Mucosa of gallbladder (tissue), 1 donor: Measurements from ENCODE around the gene UBAC1. TPM values are rescaled to one million over a fixed set of nuclear protein-coding genes. Genes with fewer than 3 reads are reported as not detected.

Source experiments
- DNase-seq: peaks from one replicate; pipeline ENCODE4 v3.0.0-alpha.2; 2020; ENCODE audit warnings: low spot score
- total RNA-seq: library from RNA; stranded (reverse); gene quantifications from one replicate; pipeline ENCODE4 v1.2.1, GENCODE V29; 2021
- donor health status: DM: no; HTN: no; CAD: no.

Gene UBAC1, protein sequence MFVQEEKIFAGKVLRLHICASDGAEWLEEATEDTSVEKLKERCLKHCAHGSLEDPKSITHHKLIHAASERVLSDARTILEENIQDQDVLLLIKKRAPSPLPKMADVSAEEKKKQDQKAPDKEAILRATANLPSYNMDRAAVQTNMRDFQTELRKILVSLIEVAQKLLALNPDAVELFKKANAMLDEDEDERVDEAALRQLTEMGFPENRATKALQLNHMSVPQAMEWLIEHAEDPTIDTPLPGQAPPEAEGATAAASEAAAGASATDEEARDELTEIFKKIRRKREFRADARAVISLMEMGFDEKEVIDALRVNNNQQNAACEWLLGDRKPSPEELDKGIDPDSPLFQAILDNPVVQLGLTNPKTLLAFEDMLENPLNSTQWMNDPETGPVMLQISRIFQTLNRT
- 35.0 TPM for total RNA-seq

- peak; percentile 96 for DNase-seq
These were observed at the start of gene UBAC1 for GRCh38 chr9:135961277-135961715. Gene UBAC1, minus strand, starts transcription at chr9:135961373. Its CDS starts 211 bp downstream, at chr9:135961162.

GRCh38 chr9:136010615-136011361, 49.6 kb upstream of the UBAC1 start:
- DNase-seq = no peak

- DNase-seq = no peak
These were observed 49.0 kb upstream of the UBAC1 start for GRCh38 chr9:136010176-136010575.

GRCh38 chr9:136009516-136009915, 48.3 kb upstream of the UBAC1 start:
- no peak for DNase-seq

GRCh38 chr9:136008693-136008997, 47.5 kb upstream of the UBAC1 start:
- DNase-seq = no peak

DNA sequence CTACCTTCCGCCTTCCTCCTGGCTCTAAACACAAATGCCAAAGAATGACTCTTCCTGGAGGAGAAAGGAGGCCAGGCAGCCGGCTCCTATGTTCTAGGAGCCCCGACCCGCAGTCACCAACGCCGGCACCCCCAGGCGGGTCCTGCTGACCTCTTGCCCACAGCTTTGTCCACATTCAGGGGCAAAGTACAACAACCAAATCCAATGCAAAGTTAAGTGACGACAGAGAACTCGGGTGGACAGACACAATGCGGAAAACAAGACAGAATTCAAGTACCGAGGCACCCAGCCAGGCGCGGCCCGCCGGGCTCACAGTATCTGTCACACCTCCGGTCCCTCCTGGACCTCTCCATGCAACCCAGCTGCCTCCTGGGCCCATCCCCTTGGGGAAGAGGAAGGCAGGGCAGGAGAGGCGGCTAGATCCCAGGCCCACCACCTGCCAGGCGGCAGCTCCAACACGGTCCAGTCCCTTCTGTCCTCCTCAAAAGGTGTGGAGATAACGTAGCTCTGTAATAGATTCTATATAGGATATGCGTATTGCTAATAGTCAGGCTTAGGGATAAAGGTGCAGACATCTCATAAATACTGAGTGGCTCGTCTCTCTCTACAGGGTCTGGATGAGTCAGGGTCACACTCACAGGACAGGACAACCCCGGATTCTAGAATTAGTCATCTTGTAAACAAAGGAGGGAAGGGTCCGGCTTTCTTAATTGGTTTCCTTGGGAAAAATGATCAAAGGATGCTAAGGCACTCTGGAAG, 46.9 kb upstream of the UBAC1 start:
- no peak for DNase-seq

DNA sequence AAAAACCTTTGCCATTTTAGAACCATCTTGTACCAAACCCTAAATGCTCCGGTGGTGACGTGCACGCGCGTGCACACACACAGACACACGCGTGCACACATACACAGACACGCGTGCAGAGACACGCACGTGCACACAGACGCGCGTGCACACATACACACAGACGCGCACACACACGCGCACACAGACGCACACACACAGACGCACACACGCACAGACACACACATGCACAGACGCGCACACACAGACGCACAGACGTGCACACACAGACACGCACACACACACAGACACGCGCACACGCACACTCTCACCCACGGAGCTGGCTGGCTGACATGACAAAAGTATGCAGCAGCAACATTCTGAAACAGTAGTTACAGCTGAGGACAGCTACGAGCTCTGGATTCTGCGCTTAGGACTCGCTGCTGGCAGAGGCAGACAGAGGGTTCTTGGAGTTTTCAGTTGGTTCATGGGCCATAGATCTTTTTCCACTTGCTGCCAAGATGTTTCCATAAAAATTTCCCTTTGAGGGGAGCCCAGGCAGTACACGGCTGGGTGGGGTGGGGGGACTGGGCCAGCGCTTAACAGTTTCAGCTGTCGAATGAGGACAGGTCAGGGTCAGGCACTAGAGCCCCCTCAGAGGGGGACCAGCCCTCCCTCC, 46.2 kb upstream of the UBAC1 start:
- DNase-seq = no peak

GRCh38 chr9:136006169-136006568, 45.0 kb upstream of the UBAC1 start:
- no peak for DNase-seq

DNA sequence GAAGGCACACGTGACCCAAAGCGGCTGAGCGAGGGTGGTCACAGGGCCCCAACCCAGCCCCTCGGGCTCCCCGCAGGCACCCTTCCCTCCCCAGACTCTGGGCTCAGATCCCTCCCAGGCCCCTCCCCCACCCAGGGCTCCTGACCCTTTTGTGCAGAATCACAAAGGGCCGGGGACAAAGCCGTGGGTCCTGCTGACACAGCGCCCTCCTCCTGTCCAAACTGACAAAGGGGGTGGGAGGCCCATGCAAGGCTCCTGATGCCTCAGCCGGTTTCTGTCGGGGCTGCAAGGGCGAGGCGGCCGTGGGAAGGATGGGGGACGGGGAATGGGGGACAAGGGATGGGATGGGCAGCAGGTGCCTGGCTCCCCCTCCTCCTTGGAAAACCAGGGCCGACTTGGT, 43.5 kb upstream of the UBAC1 start:
- DNase-seq = no peak

DNA sequence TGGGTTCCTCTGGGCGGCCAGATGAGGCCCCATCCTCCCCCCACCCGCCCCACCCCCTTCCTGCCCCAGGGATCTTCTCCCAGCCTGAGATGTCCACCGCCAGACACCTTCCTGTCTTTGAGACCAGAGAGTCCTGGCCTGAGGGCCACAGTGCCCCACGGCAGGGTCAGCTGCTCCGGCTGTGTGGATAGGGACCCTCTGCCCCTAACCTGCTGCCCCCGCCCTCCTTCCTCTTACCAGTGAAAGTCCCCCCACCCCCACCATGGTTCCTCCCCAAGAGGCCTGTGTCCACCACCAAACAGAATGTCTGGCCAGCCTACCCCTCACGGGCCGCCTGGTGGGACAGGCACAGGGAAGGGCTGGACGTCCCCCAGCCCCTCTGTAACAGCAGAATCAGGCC, 43.0 kb upstream of the UBAC1 start:
- no peak for DNase-seq

- DNase-seq = no peak
These were observed 42.4 kb upstream of the UBAC1 start for GRCh38 chr9:136003411-136004218.

- DNase-seq = no peak
These were observed 41.7 kb upstream of the UBAC1 start for GRCh38 chr9:136002881-136003280.

- no peak for DNase-seq
These were observed 41.0 kb upstream of the UBAC1 start for GRCh38 chr9:136002215-136002614.

- no peak for DNase-seq
These were observed 40.1 kb upstream of the UBAC1 start for GRCh38 chr9:136001231-136001630.

GRCh38 chr9:135998410-135999071, 37.4 kb upstream of the UBAC1 start:
- no peak for DNase-seq

DNA sequence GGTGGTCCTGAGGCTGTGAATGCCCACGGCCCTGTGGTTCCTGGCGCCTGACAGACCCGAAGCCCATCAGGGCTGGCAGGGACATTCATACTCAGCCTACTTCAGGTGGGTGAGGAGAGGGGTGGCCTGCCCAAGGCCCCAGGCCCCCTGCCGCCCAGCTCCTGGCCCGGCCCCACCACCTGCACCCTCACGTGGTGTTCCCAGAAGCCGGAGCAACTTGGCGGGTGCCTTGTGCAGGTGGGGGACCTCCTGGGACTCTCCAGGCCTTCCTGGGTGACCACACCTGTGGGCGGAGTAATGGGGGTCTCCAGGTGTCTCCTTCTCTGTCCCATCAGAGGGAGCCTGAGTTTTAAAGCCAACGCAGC, 36.8 kb upstream of the UBAC1 start:
- no peak for DNase-seq

- no peak for DNase-seq
These were observed 36.2 kb upstream of the UBAC1 start for GRCh38 chr9:135997090-135998015.

DNA sequence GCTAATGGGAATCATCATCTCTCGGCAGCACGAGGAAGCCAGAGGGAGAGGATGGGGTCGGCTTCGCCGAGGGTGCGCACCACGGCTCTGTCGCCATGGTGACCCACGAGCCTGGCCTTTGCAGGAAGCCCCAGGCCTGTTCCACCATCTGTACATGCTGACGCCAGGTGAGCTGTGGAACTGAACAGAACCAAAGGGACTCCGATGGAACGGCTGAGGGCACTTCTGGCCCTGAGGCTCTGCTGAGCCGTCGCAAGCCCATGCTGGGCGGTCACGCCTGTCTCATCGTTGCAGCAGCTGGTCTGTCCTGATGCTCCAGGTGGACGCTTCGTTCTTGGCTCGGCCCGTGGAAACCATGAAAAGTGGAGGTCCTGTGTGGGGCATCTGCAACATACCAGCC, 34.6 kb upstream of the UBAC1 start:
- no peak for DNase-seq

DNA sequence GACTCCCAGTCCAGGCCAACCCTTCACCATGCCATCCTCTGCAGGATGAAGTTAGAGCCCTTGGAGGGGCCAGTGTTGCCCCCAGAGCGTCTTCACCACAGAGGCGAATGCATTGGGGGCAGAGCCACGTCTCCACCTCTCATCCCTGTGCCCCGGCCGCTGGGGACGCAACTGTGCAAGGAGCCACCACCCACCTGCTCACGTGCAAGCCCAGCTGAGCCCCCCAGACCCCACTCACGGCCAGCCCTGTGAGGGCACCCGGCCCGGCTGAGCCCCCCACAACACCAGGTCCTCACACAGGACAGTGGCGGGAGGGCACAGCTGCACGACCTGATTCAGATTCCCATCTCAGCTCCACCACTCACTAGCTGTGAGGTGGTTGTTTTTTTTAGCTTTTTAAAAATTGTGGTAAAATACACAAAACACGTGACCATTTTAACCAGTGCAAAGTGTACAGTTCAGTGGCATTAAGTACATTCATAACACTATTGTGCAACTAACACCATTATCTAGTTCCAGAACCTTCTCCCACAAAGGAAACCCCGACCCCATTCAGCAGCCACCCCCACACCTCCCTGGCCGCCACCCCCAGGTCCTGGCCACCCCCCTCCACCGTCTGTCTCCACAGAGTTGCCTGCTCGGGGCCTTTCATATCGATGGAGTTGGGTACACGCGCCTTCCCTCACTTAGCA, 33.5 kb upstream of the UBAC1 start:
- no peak for DNase-seq
